ENCODE results near the gene SAP30L. TPM values are rescaled to one million over a fixed set of nuclear protein-coding genes. Genes with fewer than 3 reads are reported as not detected.
A peak's percentile ranks its signal among the peaks of the same experiment; 100 is the strongest.

SAP30L gene
- total and polyA plus RNA-seq, 12 donors = 14.4 to 38.3 (median 33.8) TPM

GRCh38 chr5:154505567-154505966 is 59.8 kb downstream of the SAP30L start:
- no peak for TF ChIP-seq CTCF (IDR thresholded peaks at IDR 0.05)
- no peak for DNase-seq
- no peak overlapping the region for H3K4me3 ChIP-seq
- 53 to 65% methylated on average over 10 of the region's 10 CpGs for WGBS, 2 donors
- H3K36me3 ChIP-seq = no peaks in the 10 kb centered on the region
- no peak overlapping the region for H3K27ac ChIP-seq
- ATAC-seq = no peak
- no peaks in the 10 kb centered on the region for H3K4me1 ChIP-seq
- peaks cover 0 to 43% (median 9%) of the 10 kb centered on the region in 7 donors for H3K27me3 ChIP-seq
- H3K9me3 ChIP-seq = no peaks in the 10 kb centered on the region
- intact Hi-C loops (cut with DNase I) = no loop called here

- 74 to 84% methylated on average over 8 of the region's 8 CpGs for WGBS, 2 donors
- DNase-seq (no peak), ATAC-seq (peak in 1 of 8 donors; percentile 20)
- no peaks in the 10 kb centered on the region for H3K9me3 ChIP-seq
- H3K27me3 ChIP-seq = peaks cover 0 to 49% (median 12%) of the 10 kb centered on the region in 7 donors
- H3K4me1 ChIP-seq = no peaks in the 10 kb centered on the region
- no peak for TF ChIP-seq CTCF (IDR thresholded peaks at IDR 0.05)
- no peaks in the 10 kb centered on the region for H3K36me3 ChIP-seq
- H3K4me3 ChIP-seq = no peak overlapping the region
- intact Hi-C loops (cut with DNase I) = no loop called here
- no peak overlapping the region for H3K27ac ChIP-seq
Observed at GRCh38 chr5:154506049-154506715, 60.4 kb downstream of the SAP30L start.

GRCh38 chr5:154506716-154507080 is 60.9 kb downstream of the SAP30L start:
- Histone ChIP-seq H3K9me3 (no peaks in the 10 kb centered on the region), H3K4me3 (no peak overlapping the region), H3K4me1 (no peaks in the 10 kb centered on the region), H3K27me3 (peaks cover 0 to 48% (median 12%) of the 10 kb centered on the region in 7 donors), H3K36me3 (no peaks in the 10 kb centered on the region), H3K27ac (no peak overlapping the region)
- ATAC-seq (no peak), DNase-seq (no peak)
- WGBS, 2 donors = 77 to 78% methylated on average over 11 of the region's 11 CpGs
- intact Hi-C loops (cut with DNase I) = no loop called here
- TF ChIP-seq CTCF (IDR thresholded peaks at IDR 0.05) = no peak

- Histone ChIP-seq H3K36me3 (no peaks in the 10 kb centered on the region), H3K4me1 (no peaks in the 10 kb centered on the region), H3K27me3 (peaks cover 0 to 39% (median 5%) of the 10 kb centered on the region in 7 donors), H3K27ac (no peak overlapping the region), H3K9me3 (no peaks in the 10 kb centered on the region), H3K4me3 (no peak overlapping the region)
- 78 to 91% methylated on average over 2 of the region's 2 CpGs for WGBS, 2 donors
- TF ChIP-seq CTCF (IDR thresholded peaks at IDR 0.05) = no peak
- intact Hi-C loops (cut with DNase I) = no loop called here
- DNase-seq (no peak), ATAC-seq (no peak)
Observed at GRCh38 chr5:154508114-154508513, 62.3 kb downstream of the SAP30L start.
